HG03045 (cell line): ENCODE data around the gene EFCAB13.
"Not testable (repeated sequence)": the region's sequence is repeated elsewhere in the genome, so short reads cannot be mapped to it uniquely, and the experiment has no call there.

Experiments used
- ATAC-seq: cut with Tn5 transposase; IDR thresholded peaks from one replicate; pipeline ENCODE4 v1.9.1; 2021; ENCODE audit warnings: mild to moderate bottlenecking, moderate library complexity; ENCODE audit not compliant: unreplicated experiment

EFCAB13 gene

GRCh38 chr17:47423406-47424295 lies 99.9 kb downstream of the EFCAB13 start:
- no peak for ATAC-seq

GRCh38 chr17:47425233-47425632 lies 101.5 kb downstream of the EFCAB13 start:
- not testable (repeated sequence) for ATAC-seq

- not testable (repeated sequence) for ATAC-seq
Observed at GRCh38 chr17:47425887-47426635, 102.3 kb downstream of the EFCAB13 start.

GRCh38 chr17:47427985-47428384 lies 104.2 kb downstream of the EFCAB13 start:
- no peak for ATAC-seq

- not testable (repeated sequence) for ATAC-seq
Observed at GRCh38 chr17:47432240-47432639, 108.5 kb downstream of the EFCAB13 start.

- no peak for ATAC-seq
Observed at GRCh38 chr17:47465165-47465564, 141.4 kb downstream of the EFCAB13 start.

GRCh38 chr17:47466976-47467375 lies 143.2 kb downstream of the EFCAB13 start:
- not testable (repeated sequence) for ATAC-seq

GRCh38 chr17:47470836-47471235 lies 147.1 kb downstream of the EFCAB13 start:
- no peak for ATAC-seq

GRCh38 chr17:47472073-47472472 lies 148.3 kb downstream of the EFCAB13 start:
- not testable (repeated sequence) for ATAC-seq
